Brain microvascular endothelial cell (primary cell): ENCODE measurements around the gene JCHAIN.
A peak's percentile ranks its signal among the peaks of the same experiment; 100 is the strongest.

Source experiments
- DNase-seq: peaks from one replicate; pipeline ENCODE4 v3.0.0-alpha.2; 2020
- H3K27ac ChIP-seq: fragments of 250-450 bp; sonication (Bioruptor Pico); 2 replicates; pipeline ENCODE4 v1.5.1; 2020; ENCODE audit warnings: mild to moderate bottlenecking, moderate library complexity
- H3K27me3 ChIP-seq: fragments of 250-450 bp; sonication (Bioruptor Pico); replicated peaks from 2 replicates; pipeline ENCODE4 v1.5.1; 2020; ENCODE audit warnings: mild to moderate bottlenecking
- H3K36me3 ChIP-seq: fragments of 250-450 bp; sonication (Bioruptor Pico); replicated peaks from 2 replicates; pipeline ENCODE4 v1.5.1; 2020; ENCODE audit warnings: mild to moderate bottlenecking
- H3K4me3 ChIP-seq: 2 replicates; pipeline ENCODE4 v1.5.1; 2011; ENCODE audit warnings: low read depth, mild to moderate bottlenecking, control low read depth, low read length, moderate library complexity
- CTCF ChIP-seq: IDR thresholded peaks from 2 replicates; pipeline ENCODE4 v1.5.1; 2011; ENCODE audit warnings: low read depth, mild to moderate bottlenecking, moderate library complexity, low read length, control low read depth, inconsistent platforms; ENCODE audit errors: missing control alignments
- in situ Hi-C: cut with HindIII; loops from 2 replicates; pipeline ENCODE4 v1.10.0; 2017; ENCODE audit warnings: low sequenced_read_pairs, low pct_ligation_motif_present

The JCHAIN gene

GRCh38 chr4:70666369-70666768 lies at the start of gene JCHAIN:
Gene JCHAIN (minus strand): TSS chr4:70666508. CDS start chr4:70666490, 18 bp downstream.
- in situ Hi-C loops: no loop called here
- H3K36me3 ChIP-seq: no peaks in the 10 kb centered on the region
- H3K4me3 ChIP-seq: no peak within 1 kb of the TSS
- TF ChIP-seq CTCF: no peak
- H3K27me3 ChIP-seq: no peaks in the 10 kb centered on the region
- DNase-seq: no peak
- no peak within 1 kb of the TSS for H3K27ac ChIP-seq

- Histone ChIP-seq H3K27ac (no peak overlapping the region), H3K4me3 (no peak overlapping the region), H3K36me3 (no peaks in the 10 kb centered on the region), H3K27me3 (no peaks in the 10 kb centered on the region)
- peak; percentile 44 for DNase-seq
- TF ChIP-seq CTCF: no peak
- in situ Hi-C loops: no loop called here
Observed at GRCh38 chr4:70715097-70715496, 48.8 kb upstream of the JCHAIN start.

- Histone ChIP-seq H3K4me3 (no peak overlapping the region), H3K27ac (no peak overlapping the region)
- in situ Hi-C loops: no loop called here
Observed at GRCh38 chr4:70714079-70714887, 48.0 kb upstream of the JCHAIN start.

GRCh38 chr4:70713453-70714078 lies 47.3 kb upstream of the JCHAIN start:
- no peak for DNase-seq
- Histone ChIP-seq H3K27ac (no peak overlapping the region), H3K4me3 (no peak overlapping the region), H3K27me3 (no peaks in the 10 kb centered on the region), H3K36me3 (no peaks in the 10 kb centered on the region)
- no peak for TF ChIP-seq CTCF
- in situ Hi-C loops: no loop called here

More at GRCh38 chr4:70714079-70714887, 48.0 kb upstream of the JCHAIN start:
- no peak for DNase-seq
- no peaks in the 10 kb centered on the region for H3K27me3 ChIP-seq
- H3K36me3 ChIP-seq: no peaks in the 10 kb centered on the region
- no peak for TF ChIP-seq CTCF

- Histone ChIP-seq H3K27me3 (no peaks in the 10 kb centered on the region), H3K36me3 (no peaks in the 10 kb centered on the region), H3K4me3 (no peak overlapping the region), H3K27ac (no peak overlapping the region)
- TF ChIP-seq CTCF: no peak
- DNase-seq: no peak
- in situ Hi-C loops: no loop called here
Observed at GRCh38 chr4:70712604-70713452, 46.5 kb upstream of the JCHAIN start.
